K562 (cell line): ENCODE results near the gene CDC5L. TPM values are rescaled to one million over a fixed set of nuclear protein-coding genes. Genes with fewer than 3 reads are reported as not detected.

ENCODE experiments used
- BCOR ChIP-seq: fragments of 450-650 bp; IDR thresholded peaks from 2 replicates; pipeline ENCODE4 v1.6.1; 2016
- CBFA2T3 ChIP-seq: fragments of 450-650 bp; IDR thresholded peaks from 2 replicates; pipeline ENCODE4 v1.6.1; 2017
- CEBPB ChIP-seq: fragments of 450-650 bp; IDR thresholded peaks from 2 replicates; pipeline ENCODE4 v1.6.1; 2016; ENCODE audit warnings: missing genetic modification characterization, missing compliant biosample characterization
- CREBBP ChIP-seq: IDR thresholded peaks from one replicate; pipeline ENCODE4 v1.6.1; 2012; ENCODE audit warnings: low read depth, mild to moderate bottlenecking, control low read depth, inconsistent platforms, low read length
- DPF2 ChIP-seq: fragments of 450-650 bp; IDR thresholded peaks from 2 replicates; pipeline ENCODE4 v1.6.1; 2016
- ELF1 ChIP-seq: fragments of 200-800 bp; sonication (Bioruptor generic); IDR thresholded peaks from 2 replicates; pipeline ENCODE4 v1.6.1; 2016; ENCODE audit warnings: missing genetic modification characterization, missing compliant biosample characterization
- ETV6 ChIP-seq, 3 experiments: fragments of 150-350 bp in 1 of 3; sonication (generic) in 1 of 3; formaldehyde crosslinking in 1 of 3; IDR thresholded peaks; 2 replicates each; pipeline versions ENCODE4 v1.6.1 to v1.8.0; 2014 to 2022; ENCODE audit warnings: borderline replicate concordance in 2 of 3, low read depth in 2 of 3, antibody characterized with exemption in 1 of 3, low read length in 1 of 3, mild to moderate bottlenecking in 1 of 3, missing genetic modification reagents in 1 of 3
- GABPB2 ChIP-seq: fragments of 250-450 bp; sonication (Bioruptor Pico); conservative IDR thresholded peaks from 2 replicates; pipeline ENCODE4 v1.5.1; 2021; ENCODE audit warnings: mild to moderate bottlenecking
- IFI16 ChIP-seq: fragments of 250-450 bp; sonication (Bioruptor Pico); IDR thresholded peaks from 2 replicates; pipeline ENCODE4 v2.1.2; 2022; ENCODE audit warnings: mild to moderate bottlenecking, inconsistent platforms
- NR3C1 ChIP-seq: sonication (generic); formaldehyde crosslinking; IDR thresholded peaks from 2 replicates; pipeline ENCODE4 v1.8.1; 2022; ENCODE audit warnings: missing genetic modification reagents
- RCOR1 ChIP-seq, 2 experiments: IDR thresholded peaks; 2 replicates each; pipeline ENCODE4 v1.6.1; 2012; ENCODE audit warnings: low read depth in 2 of 2, low read length in 2 of 2, borderline replicate concordance in 1 of 2, improper control_type of control experiment in 1 of 2
- SMARCC2 ChIP-seq: fragments of 450-650 bp; IDR thresholded peaks from 2 replicates; pipeline ENCODE4 v1.6.1; 2017; ENCODE audit warnings: antibody characterized with exemption, moderate library complexity, mild to moderate bottlenecking, low read depth
- SMC3 ChIP-seq: conservative IDR thresholded peaks from 2 replicates; pipeline ENCODE4 v1.6.1; 2011; ENCODE audit warnings: low read depth, low read length, improper control_type of control experiment; ENCODE audit not compliant: insufficient read depth
- TGIF2 ChIP-seq: sonication (generic); formaldehyde crosslinking; IDR thresholded peaks from 2 replicates; pipeline ENCODE4 v1.8.1; 2022; ENCODE audit warnings: mild to moderate bottlenecking, missing genetic modification reagents, moderate library complexity
- U2AF1 ChIP-seq: fragments of 200-400 bp; formaldehyde crosslinking; optimal IDR thresholded peaks from 2 replicates; pipeline ENCODE3; 2017; ENCODE audit warnings: mild to moderate bottlenecking, low read depth, low read length, moderate library complexity
- ZFP1 ChIP-seq: fragments of 450-650 bp; formaldehyde crosslinking; IDR thresholded peaks from 2 replicates; pipeline ENCODE4 v1.4.0; 2020; ENCODE audit warnings: mild to moderate bottlenecking, mixed read lengths
- ZNF436 ChIP-seq: fragments of 250-450, 450-650 bp; sonication (Bioruptor Pico); formaldehyde crosslinking; IDR thresholded peaks from 2 replicates; pipeline ENCODE4 v1.7.0; 2020; ENCODE audit warnings: mild to moderate bottlenecking
- ZNF75A ChIP-seq: fragments of 450-650 bp; formaldehyde crosslinking; IDR thresholded peaks from 2 replicates; pipeline ENCODE4 v1.4.0; 2020; ENCODE audit warnings: mild to moderate bottlenecking
- polyA plus RNA-seq, 8 experiments: library from polyadenylated mRNA; depleted of rRNA in 4 of 8; stranded (reverse) in 5 of 8; unstranded in 3 of 8; fragments of >200 nt; fragmentation: Nextera tagmentation in 2 of 8; fragmentation: Illumina TruSeq in 1 of 8; extraction: Ambion mirVana in 2 of 8; extraction: Trizol in 1 of 8; gene quantifications; 2 replicates each; pipeline versions ENCODE4 v1.2.1 to v1.2.3, GENCODE V29; 2011 to 2014; ENCODE audit warnings: inconsistent platforms in 1 of 8, missing spikeins in 1 of 8
- total RNA-seq, 7 experiments: library from RNA; depleted of rRNA in 6 of 7; stranded (reverse); fragments of >200 nt in 6 of 7; fragmentation: Illumina TruSeq in 2 of 7; extraction: Trizol in 2 of 7; gene quantifications; 2 replicates each; pipeline versions ENCODE4 v1.2.1 to v1.2.3, GENCODE V29; 2011 to 2021; ENCODE audit warnings: low replicate concordance in 1 of 7
- TF ChIP-seq, protein P1 (sequence below): fragments of 250-450 bp; sonication (Bioruptor Pico); IDR thresholded peaks from 2 replicates; pipeline ENCODE4 v1.8.0; 2021; ENCODE audit warnings: moderate library complexity, mild to moderate bottlenecking, inconsistent platforms
- TF ChIP-seq, protein P2 (sequence below): fragments of 450-650 bp; formaldehyde crosslinking; IDR thresholded peaks from 2 replicates; pipeline ENCODE4 v1.4.0; 2020; ENCODE audit warnings: mild to moderate bottlenecking
- TF ChIP-seq, protein P3 (sequence below): fragments of 450-650 bp; IDR thresholded peaks from 2 replicates; pipeline ENCODE4 v1.6.1; 2016; ENCODE audit warnings: borderline replicate concordance
- TF ChIP-seq, protein P4 (sequence below): fragments of 450-650 bp; formaldehyde crosslinking; IDR thresholded peaks from 2 replicates; pipeline ENCODE4 v1.4.0; 2022; ENCODE audit warnings: missing genetic modification characterization

The CDC5L gene
- total and polyA plus RNA-seq, 9 of the 15 experiments (the other 6 are each of a cell fraction or from before 2014, with no cell fraction given) = 22.3 to 44.2 (median 30.8) TPM

DNA sequence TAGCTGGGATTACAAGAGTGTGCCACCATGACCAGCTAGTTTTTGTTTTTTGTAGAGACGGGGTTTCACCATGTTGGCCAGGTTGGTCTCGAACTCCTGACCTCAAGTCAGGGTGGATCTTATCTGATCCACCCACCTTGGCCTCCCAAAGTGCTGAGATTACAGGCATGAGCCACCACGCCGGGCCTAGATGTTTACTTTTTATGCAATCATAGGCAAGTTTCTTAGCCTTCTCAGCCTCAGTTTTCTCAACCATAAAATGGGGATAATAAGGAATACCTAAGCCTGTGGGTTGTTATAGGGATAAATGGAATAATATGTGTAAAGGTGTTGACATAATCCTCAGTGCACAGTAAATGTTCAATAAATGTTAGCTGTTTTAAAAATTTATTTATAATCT lies 35.2 kb upstream of the CDC5L start (continued):
- TF ChIP-seq, protein P1, sequence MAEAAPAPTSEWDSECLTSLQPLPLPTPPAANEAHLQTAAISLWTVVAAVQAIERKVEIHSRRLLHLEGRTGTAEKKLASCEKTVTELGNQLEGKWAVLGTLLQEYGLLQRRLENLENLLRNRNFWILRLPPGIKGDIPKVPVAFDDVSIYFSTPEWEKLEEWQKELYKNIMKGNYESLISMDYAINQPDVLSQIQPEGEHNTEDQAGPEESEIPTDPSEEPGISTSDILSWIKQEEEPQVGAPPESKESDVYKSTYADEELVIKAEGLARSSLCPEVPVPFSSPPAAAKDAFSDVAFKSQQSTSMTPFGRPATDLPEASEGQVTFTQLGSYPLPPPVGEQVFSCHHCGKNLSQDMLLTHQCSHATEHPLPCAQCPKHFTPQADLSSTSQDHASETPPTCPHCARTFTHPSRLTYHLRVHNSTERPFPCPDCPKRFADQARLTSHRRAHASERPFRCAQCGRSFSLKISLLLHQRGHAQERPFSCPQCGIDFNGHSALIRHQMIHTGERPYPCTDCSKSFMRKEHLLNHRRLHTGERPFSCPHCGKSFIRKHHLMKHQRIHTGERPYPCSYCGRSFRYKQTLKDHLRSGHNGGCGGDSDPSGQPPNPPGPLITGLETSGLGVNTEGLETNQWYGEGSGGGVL (CRISPR knock-in tag) = no peak
- TF ChIP-seq NR3C1 (no peak), GABPB2 (CRISPR knock-in tag) (no peak), SMC3 (no peak), U2AF1 (no peak), ZNF75A (CRISPR knock-in tag) (no peak), BCOR (peak; percentile 94), SMARCC2 (no peak), ETV6 (IDR thresholded peaks at IDR 0.05; ENCODE audit: borderline replicate concordance in 1 of 2, low read depth in 2 of 2, low read length in 1 of 2) (no peak), ETV6 (CRISPR knock-in tag; IDR thresholded peaks at IDR 0.05; ENCODE audit: borderline replicate concordance) (no peak), CBFA2T3 (peak; percentile 53), CREBBP (no peak), IFI16 (CRISPR knock-in tag) (no peak), ELF1 (tag) (no peak), CEBPB (tag) (peak; percentile 17; the same call in 1 of the 2 replicates), ZNF436 (CRISPR knock-in tag) (no peak), RCOR1 (IDR thresholded peaks at IDR 0.05; ENCODE audit: borderline replicate concordance in 1 of 2, low read depth in 2 of 2, low read length in 2 of 2) (0 out of 4 replicates have a peak, but pooled peaks of 1 of the 2 experiments have one; percentile 12), TGIF2 (no peak), DPF2 (0 out of 2 replicates have a peak, but pooled peaks have one; percentile 17), ZFP1 (CRISPR knock-in tag) (no peak)
- TF ChIP-seq, protein P2, sequence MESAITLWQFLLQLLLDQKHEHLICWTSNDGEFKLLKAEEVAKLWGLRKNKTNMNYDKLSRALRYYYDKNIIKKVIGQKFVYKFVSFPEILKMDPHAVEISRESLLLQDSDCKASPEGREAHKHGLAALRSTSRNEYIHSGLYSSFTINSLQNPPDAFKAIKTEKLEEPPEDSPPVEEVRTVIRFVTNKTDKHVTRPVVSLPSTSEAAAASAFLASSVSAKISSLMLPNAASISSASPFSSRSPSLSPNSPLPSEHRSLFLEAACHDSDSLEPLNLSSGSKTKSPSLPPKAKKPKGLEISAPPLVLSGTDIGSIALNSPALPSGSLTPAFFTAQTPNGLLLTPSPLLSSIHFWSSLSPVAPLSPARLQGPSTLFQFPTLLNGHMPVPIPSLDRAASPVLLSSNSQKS (CRISPR knock-in tag) = no peak
- TF ChIP-seq, protein P3, sequence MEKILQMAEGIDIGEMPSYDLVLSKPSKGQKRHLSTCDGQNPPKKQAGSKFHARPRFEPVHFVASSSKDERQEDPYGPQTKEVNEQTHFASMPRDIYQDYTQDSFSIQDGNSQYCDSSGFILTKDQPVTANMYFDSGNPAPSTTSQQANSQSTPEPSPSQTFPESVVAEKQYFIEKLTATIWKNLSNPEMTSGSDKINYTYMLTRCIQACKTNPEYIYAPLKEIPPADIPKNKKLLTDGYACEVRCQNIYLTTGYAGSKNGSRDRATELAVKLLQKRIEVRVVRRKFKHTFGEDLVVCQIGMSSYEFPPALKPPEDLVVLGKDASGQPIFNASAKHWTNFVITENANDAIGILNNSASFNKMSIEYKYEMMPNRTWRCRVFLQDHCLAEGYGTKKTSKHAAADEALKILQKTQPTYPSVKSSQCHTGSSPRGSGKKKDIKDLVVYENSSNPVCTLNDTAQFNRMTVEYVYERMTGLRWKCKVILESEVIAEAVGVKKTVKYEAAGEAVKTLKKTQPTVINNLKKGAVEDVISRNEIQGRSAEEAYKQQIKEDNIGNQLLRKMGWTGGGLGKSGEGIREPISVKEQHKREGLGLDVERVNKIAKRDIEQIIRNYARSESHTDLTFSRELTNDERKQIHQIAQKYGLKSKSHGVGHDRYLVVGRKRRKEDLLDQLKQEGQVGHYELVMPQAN = no peak
- TF ChIP-seq, protein P4, sequence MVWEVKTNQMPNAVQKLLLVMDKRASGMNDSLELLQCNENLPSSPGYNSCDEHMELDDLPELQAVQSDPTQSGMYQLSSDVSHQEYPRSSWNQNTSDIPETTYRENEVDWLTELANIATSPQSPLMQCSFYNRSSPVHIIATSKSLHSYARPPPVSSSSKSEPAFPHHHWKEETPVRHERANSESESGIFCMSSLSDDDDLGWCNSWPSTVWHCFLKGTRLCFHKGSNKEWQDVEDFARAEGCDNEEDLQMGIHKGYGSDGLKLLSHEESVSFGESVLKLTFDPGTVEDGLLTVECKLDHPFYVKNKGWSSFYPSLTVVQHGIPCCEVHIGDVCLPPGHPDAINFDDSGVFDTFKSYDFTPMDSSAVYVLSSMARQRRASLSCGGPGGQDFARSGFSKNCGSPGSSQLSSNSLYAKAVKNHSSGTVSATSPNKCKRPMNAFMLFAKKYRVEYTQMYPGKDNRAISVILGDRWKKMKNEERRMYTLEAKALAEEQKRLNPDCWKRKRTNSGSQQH (CRISPR knock-in tag) = no peak
